Raji (cell line): ENCODE data around the gene ZBED1.

Experiments
- POLR2A ChIP-seq: IDR thresholded peaks from 2 replicates; pipeline ENCODE4 v1.6.1; 2011; ENCODE audit warnings: low read depth, low read length, control low read depth; ENCODE audit not compliant: insufficient read depth

Gene ZBED1

GRCh38 chrX:2500803-2501558, at the start of gene ZBED1, which contains the start of gene DHRSX:
TSS of gene ZBED1 (minus strand) at chrX:2500976. CDS start at chrX:2490719, 10,257 bp downstream.
TSS of gene DHRSX (minus strand) at chrX:2500976. CDS start at chrX:2500925, 51 bp downstream.
- TF ChIP-seq POLR2A = peak; percentile 57

- TF ChIP-seq POLR2A = no peak
Measured at GRCh38 chrX:2549876-2550275, 49.1 kb upstream of the ZBED1 start.

DNA sequence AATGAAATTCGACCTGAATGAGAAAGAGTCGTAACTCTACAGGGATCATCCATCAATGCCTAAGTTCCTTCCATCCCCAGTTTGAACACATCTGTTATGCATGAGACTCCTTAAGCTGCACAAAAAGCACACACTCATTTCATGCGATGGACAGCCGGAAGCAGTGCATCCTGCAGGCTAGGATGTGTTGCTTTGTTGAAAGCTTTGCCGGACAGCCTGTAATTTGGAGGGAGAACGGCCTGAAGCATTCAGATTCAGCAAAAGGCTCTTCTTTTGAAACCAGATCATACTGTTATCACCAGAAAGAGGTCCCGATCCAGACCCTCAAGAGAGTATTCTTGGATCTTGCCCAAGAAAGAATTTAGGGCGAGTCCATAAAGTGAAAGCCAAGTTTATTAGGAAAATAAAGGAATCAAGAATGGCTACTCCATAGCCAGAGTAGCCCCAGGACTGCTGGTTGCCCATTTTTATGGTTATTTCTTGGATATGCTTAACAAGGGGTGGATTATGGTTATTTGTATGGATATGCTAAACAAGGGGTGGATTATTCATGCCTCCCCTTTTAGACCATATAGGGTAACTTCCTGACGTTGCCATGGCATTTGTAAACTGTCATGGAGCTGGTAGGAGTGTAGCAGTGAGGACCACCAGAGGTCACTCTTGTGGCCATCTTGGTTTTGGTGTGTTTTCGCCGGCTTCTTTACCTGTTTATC, 48.1 kb upstream of the ZBED1 start:
- no peak for TF ChIP-seq POLR2A

DNA sequence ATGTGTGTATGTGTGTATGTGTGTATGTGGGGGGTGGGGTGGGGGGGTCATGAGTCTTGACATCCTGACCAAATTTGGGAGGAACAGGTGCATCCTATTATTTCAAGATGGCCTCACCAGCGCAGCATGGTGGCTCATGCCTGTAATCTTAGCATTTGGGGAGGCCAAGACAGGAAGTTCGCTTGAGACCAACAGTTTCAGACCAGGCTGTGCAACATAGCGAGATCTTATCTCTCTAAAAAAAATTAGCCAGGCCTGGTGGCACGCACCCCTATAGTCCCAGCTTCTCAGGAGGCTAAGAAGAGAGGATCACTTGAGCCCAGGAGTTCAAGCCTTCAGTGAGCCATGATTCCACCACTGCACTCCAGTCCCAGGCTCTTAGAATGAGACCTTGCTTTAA, 47.0 kb upstream of the ZBED1 start:
- TF ChIP-seq POLR2A = no peak

DNA sequence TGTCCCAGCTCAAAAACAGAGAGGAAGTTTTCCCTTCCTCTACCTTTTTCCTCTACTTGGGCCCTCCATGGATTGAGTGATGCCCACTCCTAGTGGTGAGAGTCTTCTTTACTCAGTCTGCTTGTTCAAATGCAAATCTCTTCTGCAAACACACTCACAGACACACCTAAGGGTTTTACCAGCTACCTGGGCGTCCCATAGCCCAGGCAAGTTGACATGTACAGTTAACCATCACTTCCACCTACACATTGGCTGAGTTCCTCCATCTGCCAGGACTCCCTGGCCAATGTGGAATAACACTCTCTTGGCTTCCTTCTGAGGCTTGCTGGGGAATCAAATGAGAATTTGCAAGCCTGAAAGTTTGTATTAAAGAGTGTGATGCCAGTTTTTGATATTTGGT, 45.7 kb upstream of the ZBED1 start:
- TF ChIP-seq POLR2A = no peak

DNA sequence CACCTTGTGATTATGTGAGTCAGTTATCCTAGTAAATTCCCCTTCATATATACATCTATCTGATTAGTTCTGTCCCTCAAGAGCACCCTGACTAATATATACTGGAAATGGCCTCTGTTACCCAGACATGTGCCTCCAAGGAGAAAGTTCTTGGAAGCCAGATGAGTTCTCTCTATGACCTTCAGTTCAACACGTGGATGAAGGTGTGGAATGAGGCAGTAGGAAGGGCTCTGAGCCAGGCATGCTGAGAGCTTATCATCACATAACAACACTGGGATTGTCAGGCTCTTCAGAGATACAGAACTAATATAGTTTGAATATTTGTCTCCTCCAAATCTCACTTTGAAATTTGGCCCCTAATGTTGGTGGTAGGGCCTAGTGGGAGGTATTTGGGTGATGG, 44.4 kb upstream of the ZBED1 start:
- no peak for TF ChIP-seq POLR2A

DNA sequence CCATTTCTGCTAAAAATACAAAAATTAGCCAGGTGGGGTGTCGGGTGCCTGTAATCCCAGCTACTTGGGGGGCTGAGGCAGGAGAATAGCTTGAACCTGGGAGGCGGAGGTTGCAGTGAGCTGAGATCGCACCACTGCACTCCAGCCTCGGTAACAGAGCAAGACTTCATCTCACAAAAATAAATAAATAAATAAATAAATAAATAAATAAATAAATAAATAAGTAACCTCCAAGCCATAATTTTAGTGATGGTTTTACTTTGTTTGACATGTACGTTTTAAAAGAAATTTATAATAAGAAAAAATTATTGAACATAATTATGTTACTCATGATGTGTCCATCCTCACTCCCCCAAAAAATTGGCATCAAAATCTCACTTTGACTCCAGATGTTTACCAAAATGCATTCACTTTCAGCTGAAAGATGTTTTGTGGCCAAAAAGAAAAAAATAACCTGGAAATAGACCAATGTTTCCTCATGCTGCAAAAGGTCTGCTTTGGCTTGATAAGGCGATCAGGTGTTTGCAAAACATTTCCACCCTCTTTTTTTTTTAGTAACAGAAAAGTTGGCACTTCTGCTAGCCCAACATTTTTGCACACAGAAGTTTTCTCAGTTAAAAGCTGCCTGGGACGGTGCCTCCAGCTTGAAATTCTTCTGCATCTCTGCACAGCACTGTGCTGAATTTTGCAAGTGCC, 42.2 kb upstream of the ZBED1 start:
- no peak for TF ChIP-seq POLR2A

GRCh38 chrX:2541603-2542002, 40.8 kb upstream of the ZBED1 start:
- no peak for TF ChIP-seq POLR2A

- no peak for TF ChIP-seq POLR2A
Measured at GRCh38 chrX:2540426-2540947, 39.7 kb upstream of the ZBED1 start.

DNA sequence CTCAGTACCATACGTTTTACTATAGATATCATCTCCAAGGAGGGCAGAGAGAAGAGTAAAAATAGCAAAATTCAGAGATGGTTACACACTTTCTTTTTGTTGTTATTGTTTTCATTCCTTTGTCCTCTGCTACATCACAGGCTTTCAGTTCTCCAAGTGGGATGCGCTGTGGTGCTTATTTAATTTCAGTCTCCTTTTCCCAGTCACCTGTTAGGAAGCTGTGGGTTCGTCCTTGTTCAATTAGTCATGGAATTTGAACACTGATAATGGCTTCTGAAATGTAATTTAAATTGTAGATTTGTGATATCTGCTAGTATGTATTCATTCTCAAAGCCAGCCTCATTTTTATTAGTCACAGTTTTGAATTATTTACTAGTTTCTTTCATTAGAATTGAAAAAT, 38.8 kb upstream of the ZBED1 start:
- TF ChIP-seq POLR2A = no peak

DNA sequence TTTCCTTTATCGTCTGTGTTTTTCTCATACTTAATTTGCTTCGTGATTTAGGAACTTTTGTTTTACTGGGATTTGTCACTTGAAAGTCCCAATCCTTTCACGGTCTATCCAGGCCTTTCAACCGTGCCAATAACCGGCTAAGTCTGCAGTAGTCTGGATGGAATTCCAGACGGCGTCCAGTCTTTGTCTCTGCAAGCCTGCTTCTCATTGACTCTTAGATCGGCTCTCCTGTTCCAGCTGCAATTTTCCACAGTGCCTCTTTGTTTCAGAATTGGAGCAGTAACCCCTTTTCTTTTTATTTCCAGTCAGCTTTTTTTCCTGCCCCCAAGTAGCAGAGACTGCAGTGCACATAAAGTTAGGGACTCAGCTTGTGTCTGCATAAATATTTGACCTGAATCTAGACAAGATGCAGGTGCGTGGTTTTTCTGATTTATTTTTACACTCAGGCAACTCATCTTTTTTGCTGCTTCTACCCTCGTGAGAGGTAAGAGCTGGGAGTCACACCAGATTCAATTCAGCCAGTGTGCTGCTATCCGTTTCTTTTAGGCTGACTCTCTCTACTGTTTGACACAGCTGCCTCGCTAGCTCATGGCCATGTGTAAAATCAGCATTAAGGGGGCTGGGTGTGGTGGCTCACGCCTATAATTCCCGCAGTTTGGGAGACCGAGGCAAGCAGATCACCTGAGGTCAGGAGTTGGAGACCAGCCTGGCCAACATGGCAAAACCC, 37.4 kb upstream of the ZBED1 start:
- no peak for TF ChIP-seq POLR2A

- TF ChIP-seq POLR2A = no peak
Measured at GRCh38 chrX:2536974-2537373, 36.2 kb upstream of the ZBED1 start.

DNA sequence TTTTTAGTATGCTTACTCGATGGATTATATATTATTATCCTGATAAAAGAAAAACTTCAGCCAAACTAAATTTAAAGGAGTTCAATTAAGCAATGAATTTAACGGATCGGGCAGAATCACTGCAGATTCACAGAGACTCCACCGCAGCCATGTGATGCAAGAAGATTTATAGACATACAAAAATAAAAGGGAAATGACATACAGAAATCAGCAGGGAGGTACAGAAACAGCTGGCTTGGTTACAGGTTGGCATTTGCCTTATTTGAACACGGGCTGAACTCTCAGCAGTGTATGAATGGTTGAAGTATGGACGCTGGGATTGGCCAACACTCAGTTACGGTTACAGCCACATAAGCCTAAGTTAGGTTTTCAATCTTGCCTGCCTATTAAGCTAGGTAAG, 35.4 kb upstream of the ZBED1 start:
- TF ChIP-seq POLR2A = no peak

GRCh38 chrX:2533424-2533823, 32.6 kb upstream of the ZBED1 start:
- no peak for TF ChIP-seq POLR2A

DNA sequence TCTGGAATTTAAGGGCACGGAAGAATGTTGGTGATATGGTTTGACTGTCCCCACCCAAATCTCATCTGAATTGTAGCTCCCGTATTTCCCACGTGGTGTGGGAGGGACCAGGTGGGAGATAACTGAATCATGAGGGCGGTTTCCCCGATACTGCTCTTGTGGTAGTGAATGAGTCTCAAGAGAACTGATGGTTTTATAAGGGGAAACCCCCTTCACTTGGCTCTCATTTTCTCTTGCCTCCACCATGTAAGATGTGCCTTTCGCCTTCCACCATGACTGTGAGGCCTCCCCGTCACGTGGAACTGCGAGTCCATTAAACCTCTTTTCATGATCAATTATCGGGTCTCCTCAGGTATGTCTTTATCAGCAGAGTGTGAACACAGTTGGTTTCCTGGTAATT, 25.6 kb upstream of the ZBED1 start:
- no peak for TF ChIP-seq POLR2A
